HPDE6-E6E7 (cell line): ENCODE measurements around the gene ATG12.
A peak's percentile ranks its signal among the peaks of the same experiment; 100 is the strongest.
"Not testable (repeated sequence)": the region's sequence is repeated elsewhere in the genome, so short reads cannot be mapped to it uniquely, and the experiment has no call there.

Experiments used
- DNase-seq: peaks from one replicate; pipeline ENCODE4 v3.0.0; 2011; ENCODE audit warnings: missing footprints; ENCODE audit errors: extremely low spot score

Gene ATG12

GRCh38 chr5:115841382-115842088, at the start of gene ATG12, which contains the start of gene AP3S1:
Gene ATG12 (minus strand): TSS chr5:115841565. CDS start chr5:115841552, 13 bp downstream.
Gene AP3S1 (plus strand): TSS chr5:115841935. CDS start chr5:115842038, 103 bp downstream.
- peak; percentile 78 for DNase-seq

- DNase-seq = no peak
Observed at GRCh38 chr5:115888027-115888426, 46.7 kb upstream of the ATG12 start.

GRCh38 chr5:115885208-115885607, 43.8 kb upstream of the ATG12 start:
- DNase-seq = not testable (repeated sequence)

DNA sequence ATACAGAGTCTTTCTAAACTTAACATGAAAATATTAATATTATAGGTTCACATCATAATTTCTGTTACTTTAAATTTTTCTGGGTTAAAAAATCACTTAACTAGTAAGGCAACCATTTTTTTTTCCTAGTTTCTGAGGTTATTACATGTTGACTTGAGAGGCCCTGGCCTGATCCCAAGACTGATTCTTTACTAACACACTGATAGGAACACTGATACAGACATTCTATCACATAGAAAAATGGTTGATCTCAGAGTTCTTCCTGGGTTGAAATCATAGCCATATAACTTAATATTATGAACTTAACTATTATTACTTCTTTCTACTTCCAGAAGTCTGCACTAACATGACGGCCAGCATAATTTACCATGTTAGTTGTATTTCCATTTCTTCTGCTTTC, 43.3 kb upstream of the ATG12 start:
- no peak for DNase-seq

DNA sequence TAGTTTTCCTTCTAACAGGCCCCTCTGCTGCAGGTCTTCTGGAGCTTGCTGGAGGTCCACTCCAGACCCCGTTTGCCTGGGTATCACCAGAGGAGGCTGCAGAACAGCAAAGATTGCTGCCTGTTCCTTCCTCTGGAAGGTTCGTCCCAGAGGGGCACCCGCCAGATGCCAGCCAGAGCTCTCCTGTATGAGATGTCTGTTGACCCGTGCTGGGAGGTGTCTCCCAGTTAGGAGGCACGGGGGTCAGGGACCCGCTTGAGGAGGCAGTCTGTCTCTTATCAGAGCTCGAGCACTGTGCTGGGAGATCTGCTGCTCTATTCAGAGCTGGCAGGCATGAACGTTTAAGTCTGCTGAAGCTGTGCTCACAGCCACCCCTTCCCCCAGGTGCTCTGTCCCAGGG, 41.1 kb upstream of the ATG12 start:
- DNase-seq = not testable (repeated sequence)

- DNase-seq = not testable (repeated sequence)
Observed at GRCh38 chr5:115877342-115877741, 36.0 kb upstream of the ATG12 start.

DNA sequence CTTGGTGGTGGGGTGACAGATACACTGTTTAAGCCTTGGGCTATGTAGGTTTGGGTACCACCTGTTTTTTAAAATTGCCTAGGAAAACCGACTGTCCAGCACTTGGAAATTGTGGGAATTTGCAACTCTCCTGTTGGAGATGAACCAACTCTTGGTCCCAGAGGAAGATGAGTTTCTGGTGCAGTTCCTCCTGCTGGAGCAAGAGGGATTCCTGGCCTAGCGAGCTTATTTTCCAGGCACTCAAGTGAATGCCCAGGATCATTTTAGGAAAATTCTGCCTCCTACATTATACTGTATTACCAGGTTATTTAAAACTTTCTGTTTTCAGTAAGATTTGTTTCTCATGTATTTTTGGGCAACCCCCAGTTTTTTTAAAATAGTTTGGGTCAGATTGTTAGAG, 34.1 kb upstream of the ATG12 start:
- no peak for DNase-seq

DNA sequence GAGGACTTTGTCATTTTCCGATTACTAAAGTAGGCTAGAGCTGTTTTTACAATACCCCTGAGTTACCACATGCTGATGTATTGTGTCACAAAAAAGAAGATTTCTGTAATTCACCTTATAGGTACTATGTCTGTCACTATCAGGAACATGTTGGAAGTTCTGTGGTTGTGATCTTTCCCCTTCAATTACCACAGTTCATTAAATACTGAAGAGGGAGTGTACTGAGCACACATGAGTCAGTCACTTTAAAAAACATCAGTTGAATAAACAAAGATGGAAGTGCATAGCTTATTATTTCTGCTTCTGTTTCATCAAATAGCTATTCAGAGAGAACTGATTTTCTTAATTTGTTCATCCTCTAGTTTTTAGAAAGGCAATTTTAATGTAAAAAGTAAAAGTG, 32.0 kb upstream of the ATG12 start:
- no peak for DNase-seq

DNA sequence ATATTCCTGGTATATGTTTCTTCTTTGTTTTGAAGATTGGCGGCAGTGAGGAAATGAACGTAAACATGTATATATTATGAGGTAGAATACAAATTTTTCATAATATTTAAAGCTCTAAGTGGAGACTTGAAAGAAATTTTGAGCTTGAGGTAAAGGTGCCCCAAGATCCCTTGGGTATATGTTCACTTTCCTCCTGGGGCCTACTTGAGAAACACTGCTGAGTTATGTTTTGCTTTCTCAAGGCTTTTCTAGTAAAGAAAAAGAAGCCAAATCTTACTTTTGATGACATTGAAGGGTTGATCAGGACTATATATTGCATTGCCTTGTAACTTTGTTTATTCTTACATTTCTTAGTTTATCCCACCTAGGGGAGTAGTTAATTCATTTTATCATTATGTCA, 31.1 kb upstream of the ATG12 start:
- no peak for DNase-seq

DNA sequence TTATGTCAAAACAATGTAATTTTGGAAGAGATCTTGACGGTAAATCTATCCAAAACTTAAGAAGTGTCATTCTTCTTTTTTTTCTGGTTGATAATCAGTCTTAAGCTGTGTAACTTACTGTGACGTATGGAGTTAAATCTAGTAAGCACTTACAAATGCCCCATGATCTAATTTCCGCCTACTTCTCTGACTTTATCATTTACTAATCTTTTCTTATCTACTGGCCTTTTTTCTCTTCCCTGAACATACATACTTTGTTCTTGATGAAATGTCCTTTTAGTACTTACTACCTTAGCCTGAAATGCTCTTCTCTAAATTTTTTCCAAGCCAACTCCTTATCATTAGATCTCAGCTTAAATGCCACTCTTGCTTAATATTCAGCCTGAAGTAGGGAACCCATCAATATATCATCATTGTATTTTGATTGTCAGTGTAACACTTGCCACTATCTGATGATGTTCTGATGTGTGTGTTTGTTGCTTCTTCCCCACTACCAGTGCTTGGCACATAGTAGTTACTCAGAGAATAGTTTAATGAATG, 28.0 kb upstream of the ATG12 start:
- DNase-seq = no peak

DNA sequence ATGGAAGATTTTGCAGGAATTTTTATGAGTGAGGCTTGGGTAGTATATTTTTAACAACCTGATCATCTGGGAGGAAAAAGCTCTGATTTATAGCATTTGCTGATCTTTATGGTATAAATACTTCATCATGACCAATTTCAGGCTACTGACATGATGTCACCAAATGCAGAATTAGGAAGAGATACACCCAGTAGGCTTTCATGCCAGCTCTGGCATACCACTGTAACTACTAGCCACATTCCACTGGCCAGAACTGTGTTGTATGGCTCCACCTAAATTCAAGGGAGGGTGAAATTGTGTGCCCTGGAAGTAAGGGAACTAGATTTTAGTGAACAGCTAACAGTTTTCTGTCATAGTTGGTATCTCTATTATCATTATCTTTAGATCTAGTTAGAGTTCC, 18.0 kb upstream of the ATG12 start:
- no peak for DNase-seq

GRCh38 chr5:115858396-115858795, 17.0 kb upstream of the ATG12 start:
- no peak for DNase-seq

DNA sequence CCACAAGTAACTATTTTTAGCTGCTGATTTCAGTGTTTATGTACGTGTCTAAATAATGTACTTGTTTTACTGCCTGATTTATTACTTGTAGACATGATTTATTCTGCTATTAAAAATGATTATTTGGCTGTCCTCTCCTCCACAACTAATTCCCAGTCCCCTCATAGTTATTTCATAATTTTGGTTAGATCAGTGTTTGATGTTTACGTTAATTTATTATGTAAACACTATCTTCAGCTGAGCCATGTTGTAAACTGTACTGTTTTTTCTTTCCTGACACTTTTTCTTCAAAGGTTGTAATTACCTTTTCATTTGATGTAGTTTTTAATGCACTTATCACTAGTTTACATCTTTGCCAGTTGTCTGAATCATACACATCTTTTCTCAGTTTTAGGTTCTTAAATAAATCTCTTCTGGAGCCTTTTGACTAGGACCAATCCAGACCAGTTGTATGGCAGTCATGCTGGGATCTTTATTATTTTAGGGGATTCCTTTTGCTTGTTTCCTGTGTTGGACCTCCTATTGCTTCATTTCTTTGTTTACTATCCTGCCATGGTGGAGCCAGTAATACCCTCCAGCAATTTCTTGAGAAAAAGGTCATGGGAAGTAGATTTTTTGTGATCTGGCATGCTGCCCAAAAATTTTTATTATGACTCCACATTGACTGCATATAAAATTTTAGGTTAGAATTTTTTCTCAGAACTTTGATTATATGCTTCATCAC, 16.4 kb upstream of the ATG12 start:
- no peak for DNase-seq

DNA sequence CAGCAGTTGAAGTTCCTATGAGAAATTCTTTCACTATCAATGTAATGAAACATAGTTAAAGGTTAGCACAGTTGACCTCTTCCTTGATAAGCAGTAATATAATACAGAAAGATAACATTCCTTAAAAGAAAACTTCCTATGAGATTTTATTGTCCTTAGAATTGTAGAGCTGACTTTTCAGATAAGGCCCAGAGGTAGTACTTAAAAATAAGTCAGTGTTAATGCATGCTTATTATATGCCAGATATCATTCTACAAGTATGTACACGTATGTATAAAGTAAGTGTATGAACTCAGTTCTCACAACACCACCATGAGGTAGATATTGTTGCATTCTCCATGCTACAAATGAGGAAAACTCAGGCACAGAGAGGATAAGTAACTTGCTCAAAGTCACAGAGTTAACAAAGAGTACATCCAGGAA, 15.7 kb upstream of the ATG12 start:
- no peak for DNase-seq

GRCh38 chr5:115855959-115856358, 14.6 kb upstream of the ATG12 start:
- no peak for DNase-seq

- no peak for DNase-seq
Observed at GRCh38 chr5:115854139-115854538, 12.8 kb upstream of the ATG12 start.

GRCh38 chr5:115850744-115851416, 9.5 kb upstream of the ATG12 start:
- DNase-seq = no peak

- no peak for DNase-seq
Observed at GRCh38 chr5:115849258-115849798, 8.0 kb upstream of the ATG12 start.

DNA sequence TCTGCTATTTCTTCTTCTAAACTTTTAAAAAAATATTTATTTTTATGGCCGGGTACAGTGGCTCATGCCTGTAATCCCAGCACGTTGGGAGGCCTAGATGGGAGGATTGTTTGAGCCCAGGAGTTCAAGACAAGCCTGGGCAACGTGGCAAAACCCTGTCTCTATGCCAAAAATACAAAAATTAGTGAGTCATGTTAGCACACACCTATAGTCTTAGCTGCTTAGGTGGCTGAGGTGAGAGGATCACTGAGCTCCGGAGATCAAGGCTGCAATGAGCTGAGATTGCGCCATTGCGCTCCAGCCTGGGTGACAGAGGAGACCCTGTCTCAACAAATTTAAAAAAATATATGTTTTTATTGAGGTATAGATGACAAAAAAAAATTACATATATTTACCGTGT, 5.9 kb upstream of the ATG12 start:
- no peak for DNase-seq

DNA sequence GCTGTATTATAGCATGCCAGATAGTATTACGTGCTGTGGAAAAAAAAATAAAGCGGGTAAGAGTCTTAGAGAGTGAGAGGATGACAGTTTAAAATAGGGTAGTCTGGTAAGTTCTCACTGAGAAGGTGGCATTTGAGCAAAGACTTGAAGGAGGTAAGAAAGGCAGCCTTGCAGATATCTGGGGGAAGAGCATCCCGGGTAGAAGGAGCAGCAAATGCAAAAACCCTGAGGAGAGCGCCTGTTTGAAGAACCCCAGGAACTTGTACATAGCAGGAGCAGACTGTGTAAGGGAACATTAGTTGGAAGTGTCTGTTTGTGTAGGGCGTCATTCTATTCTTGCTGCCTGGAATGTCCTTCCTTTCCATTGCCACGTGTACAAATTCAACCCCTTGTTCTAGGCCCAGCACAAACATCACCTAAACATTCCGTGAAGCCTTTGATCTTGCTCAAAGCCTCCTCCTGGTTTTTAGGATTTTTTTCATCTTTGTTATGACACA, 3.0 kb upstream of the ATG12 start:
- DNase-seq = no peak

GRCh38 chr5:115843444-115844130, 2.2 kb upstream of the ATG12 start:
- DNase-seq = no peak
